Kidney capillary endothelial cell (primary cell): ENCODE data around the gene PHC2.
A peak's percentile ranks its signal among the peaks of the same experiment; 100 is the strongest.

Experiments used
- DNase-seq: peaks from one replicate; pipeline ENCODE4 v3.0.0-alpha.2; 2018; ENCODE audit warnings: low spot score

Gene PHC2

DNA sequence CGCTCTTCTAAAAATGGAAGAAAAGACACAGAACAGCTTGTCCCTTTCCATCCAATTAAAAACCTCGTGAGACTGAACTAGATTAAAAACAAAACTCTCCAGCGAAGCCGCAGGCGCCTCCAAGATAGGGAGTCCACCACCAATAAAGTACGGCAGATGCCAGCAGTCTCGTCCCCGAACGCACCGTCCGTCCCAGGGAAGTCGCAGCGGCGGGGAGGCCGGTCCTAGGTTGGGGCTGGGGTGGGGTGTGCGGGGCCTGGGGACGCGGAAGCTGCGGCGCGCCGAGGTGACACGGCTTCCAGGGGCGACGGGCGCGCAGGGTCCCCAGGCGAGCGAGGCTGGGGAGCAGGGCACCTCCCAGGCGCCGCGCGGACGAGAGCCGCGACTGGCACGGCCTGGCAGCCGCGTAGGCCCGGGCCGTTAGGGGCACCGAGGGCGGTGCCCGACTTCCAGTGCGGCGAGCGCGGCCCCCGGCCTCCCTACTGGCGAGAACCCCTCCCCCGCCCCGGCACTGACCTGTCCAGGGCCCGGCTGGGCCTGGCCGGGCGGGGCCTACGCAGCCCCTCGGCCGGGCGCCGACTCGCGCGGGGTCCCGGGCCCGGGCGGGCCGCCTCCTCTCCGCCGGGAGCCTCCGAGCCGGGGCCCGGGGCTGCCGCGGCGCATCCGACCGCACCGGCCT lies 81.7 kb downstream of the PHC2 start:
- DNase-seq: no peak

GRCh38 chr1:33348676-33349080 lies 82.2 kb downstream of the PHC2 start:
- no peak for DNase-seq

DNA sequence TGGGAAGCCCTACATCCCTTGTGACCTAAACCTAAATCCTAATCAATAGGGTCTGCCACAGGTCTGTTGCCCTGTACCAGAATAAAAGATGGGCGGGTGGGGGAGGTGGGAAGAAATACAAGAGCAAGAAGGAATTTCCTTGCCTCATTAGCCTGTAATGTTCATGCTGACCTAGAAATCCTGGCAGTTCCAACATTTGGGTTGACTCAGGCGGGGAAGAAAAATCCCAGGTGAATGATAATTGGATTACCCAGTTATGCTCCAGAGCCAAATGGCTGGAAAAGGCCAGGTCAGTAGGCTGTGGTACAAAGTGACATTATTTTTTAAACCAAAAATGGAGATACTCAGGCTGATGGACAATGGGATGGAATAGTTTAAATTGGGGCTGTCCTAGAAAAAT lies 82.7 kb downstream of the PHC2 start:
- DNase-seq: no peak

DNA sequence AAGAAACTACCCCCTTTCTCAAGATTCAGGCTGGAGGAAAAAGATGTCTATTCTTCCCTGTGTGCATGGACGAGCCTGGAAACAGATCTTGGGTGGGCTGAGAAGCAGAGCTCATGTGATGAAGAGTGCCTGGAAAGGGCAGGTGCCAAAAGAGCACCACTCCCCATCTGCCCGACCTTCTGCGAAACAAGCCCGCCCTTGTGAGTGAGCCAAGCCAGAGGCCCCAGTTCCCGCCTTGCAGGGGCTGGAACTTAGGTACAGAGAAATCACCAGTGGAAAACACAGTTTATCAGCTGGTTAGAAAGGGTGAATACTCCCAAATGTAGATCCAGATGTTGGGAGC lies 83.3 kb downstream of the PHC2 start:
- DNase-seq: no peak

DNA sequence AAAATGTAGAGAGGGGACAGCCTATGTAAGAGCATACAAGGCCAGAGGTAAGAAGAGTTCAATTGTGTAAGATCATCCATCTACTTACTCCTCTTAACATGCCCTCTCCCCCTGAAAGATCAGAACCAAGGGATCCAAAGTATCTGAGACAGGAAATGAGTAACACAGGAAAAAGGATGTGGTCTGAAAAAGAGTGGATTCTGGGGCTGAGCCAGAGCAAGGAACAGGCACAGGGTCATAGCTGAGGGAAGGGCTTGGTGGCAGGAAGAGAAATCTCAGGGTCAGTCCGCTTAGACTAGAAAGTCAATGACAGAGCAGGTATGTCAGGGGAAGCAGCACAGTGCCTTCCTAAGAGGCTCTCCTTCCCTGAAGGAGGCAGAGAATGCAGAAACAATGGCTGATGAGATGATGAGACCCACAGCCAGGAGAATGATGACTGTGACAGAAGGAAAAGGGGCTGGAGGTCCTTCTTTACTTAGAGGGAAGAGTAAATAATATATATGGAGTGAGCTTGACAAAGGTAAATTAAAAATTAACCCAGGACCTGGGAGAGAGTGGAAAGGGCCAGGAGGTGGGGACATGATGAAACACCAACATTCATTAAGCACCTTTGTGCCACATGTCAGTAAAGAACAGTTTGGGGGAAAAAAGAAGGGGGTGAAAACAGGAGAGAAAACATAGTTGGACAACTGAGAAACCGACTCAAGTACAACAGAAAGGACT lies 83.8 kb downstream of the PHC2 start:
- DNase-seq: peak; percentile 99

DNA sequence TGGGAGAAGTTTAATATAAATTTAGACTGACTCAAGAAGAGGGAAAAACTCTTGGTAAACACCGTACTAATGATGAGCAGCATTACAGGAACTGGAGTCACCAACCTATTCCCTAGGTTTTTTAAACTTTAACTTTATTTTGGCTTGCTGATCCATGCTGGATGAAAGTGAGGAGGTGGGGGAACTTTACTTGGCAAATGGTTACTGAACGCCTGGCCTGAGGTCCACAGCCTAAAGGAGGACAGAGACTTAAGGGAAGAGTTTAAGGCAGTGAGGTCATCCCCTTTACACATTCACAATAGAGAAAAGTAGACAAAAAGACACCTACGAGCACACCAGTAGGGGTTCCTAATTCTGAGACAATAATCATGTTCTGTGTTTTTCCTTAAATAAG lies 84.4 kb downstream of the PHC2 start:
- DNase-seq: no peak

- DNase-seq: no peak
These were observed 85.9 kb downstream of the PHC2 start for GRCh38 chr1:33344896-33345560.

DNA sequence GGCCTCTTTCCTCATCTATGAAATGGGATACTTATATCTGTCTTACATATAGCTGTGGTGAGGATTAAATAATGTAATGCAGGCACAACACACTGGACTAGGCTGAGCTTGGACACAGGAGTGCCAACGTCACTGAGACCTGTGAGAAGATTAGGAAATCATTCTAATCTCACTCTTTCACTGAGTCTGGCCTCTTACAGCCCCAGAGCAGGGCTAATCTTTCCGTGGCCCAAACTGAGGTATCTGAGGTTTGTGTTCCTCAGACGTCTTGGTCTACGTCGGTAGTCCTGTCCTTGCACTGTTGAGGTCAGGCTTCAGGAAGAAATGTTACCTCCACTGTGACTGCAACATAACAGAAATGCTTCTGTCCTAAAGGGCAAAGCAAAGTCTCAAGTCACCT lies 87.4 kb downstream of the PHC2 start:
- DNase-seq: no peak

- DNase-seq: peak; percentile 80
These were observed 88.7 kb downstream of the PHC2 start for GRCh38 chr1:33342041-33342723.

DNA sequence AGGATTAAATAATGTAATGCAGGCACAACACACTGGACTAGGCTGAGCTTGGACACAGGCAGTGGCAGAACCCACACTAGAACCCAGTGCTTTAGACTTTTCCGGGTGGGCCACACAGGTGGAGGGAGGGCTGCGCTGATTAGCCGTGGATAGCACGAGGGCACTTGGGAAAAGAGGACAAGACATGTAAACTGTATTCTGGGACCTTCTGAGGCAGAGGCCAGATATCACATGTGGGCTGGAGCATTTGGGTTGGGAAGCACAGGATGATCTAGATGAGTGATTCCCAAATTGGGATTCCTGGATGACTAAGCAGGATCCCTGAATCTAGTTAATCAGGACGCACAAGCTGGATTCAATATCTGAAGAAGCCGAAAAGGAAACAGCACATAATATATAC lies 89.7 kb downstream of the PHC2 start:
- no peak for DNase-seq

DNA sequence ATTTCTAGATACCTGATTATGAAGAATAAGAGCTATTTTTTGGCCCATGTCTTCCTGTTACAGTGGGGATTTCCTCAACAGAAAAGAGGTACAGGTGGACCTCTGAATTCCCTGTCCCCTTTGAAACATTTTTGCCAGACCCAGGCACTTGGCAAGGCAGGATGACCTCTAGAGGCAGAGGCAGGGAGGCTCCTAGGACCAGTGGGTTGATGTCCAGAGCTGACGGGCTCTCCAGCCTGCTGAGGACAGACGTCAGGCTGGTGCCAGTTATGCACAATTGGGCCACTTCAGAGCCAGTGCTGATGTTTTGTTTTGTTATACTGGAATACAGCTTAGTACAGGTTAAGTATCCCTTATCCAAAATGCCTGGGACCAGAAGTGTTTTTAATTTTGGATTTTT lies 91.5 kb downstream of the PHC2 start:
- no peak for DNase-seq

- no peak for DNase-seq
These were observed 92.3 kb downstream of the PHC2 start for GRCh38 chr1:33338440-33339211.

GRCh38 chr1:33338048-33338439 lies 92.9 kb downstream of the PHC2 start:
- no peak for DNase-seq

DNA sequence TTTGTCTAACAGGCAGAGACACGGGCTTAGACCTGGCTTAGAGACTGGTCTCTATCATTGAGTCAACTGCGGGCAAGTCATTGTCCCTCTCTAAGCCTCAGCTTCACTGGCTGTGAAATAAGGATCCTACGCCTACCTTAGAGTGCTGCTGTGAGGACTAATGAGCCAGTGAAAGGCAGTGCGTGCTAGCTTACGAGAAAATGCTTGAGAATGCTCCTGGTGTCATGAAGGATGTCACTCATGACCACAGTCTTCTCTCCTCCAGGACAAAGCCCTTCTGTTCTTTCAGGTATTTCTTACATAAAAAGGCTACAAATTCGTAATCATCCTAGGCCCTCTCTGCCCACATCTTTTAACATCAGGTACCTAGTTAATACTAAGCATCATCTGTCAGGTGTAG lies 93.5 kb downstream of the PHC2 start:
- DNase-seq: no peak

DNA sequence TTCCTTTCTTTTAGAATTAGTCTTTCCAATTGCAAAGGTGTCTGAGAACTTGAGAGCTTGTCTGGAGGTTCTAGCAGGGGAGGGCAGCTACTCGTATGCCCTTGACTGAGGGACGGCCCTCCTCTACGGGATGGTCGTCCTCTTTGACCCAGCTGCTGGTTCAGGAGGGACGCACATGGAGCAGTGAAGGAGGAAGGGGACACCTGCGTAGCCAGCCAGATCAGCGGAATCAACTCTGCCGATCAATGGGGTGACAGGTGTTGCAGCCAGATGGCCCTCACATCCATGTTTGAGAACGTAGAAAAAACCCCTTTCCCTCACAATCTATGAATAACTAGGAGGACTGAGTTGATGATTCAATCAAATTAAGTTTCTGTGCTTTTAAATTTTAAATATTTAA lies 94.3 kb downstream of the PHC2 start:
- DNase-seq: no peak

- DNase-seq: no peak
These were observed 95.9 kb downstream of the PHC2 start for GRCh38 chr1:33335020-33335419.

GRCh38 chr1:33334081-33334552 lies 96.8 kb downstream of the PHC2 start:
- DNase-seq: no peak

GRCh38 chr1:33332881-33333280 lies 98.0 kb downstream of the PHC2 start:
- no peak for DNase-seq

GRCh38 chr1:33332357-33332789 lies 98.5 kb downstream of the PHC2 start:
- DNase-seq: no peak

DNA sequence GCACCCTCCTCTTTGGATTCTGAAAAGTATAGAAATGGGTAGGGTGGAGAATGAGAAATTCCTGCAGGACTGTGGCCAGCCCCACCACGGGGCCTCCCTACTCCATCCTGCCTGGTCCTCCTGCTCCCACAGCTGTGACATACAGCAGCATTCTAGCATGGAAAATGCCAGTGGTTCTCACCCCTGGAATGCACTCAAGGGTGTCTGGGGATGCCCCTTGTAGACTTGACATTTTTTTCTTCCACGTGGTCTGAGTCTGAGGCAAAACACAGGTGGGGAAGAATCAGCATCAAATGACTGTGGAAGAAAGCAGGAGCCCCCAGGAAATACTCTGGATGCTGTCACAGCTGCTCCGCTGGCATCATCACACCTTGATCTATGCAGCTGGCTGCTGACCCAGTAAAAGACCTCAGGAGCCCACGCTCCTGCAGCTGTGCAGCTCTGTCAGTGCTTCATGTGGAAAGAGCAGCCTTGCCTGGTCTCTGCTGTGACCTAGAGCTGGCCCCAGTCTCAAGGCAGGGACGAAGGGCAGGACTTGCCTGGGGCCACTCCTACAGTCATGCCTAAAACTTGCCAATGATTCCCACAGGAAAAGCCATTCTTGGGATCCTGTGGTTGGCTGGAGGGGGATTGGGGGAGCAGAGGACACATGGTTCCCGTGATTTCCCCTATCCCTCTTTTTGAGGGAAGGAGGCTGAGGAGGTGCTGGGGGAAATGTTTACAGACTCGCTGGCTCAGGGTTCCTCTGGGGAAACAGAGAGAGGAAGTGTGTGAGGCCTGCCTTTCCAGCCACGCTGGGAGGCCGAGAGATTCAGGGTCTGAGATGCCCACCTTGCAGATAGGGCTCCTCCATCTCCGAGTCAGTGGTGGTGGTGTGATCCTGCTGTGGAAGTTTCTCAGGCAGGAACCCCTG lies 99.2 kb downstream of the PHC2 start:
- no peak for DNase-seq

GRCh38 chr1:33330906-33331305 lies 100.0 kb downstream of the PHC2 start:
- DNase-seq: no peak
